SK-N-SH (cell line): ENCODE measurements around the gene PRR12. TPM values are rescaled to one million over a fixed set of nuclear protein-coding genes. Genes with fewer than 3 reads are reported as not detected.

Experiments
- CTCF ChIA-PET: fragments of 300-600, 350-600 bp; formaldehyde crosslinking; extraction: SDS; loops from one replicate; lab custom pipeline; 2021; lab: Yijun Ruan, JAX
- POLR2A ChIA-PET: fragments of 350-600 bp; sonication (Branson Sonifier 250); formaldehyde crosslinking; extraction: SDS; loops from one replicate; lab custom pipeline; 2020; ENCODE audit warnings: antibody characterized with exemption, inconsistent platforms; lab: Yijun Ruan, JAX
- DNase-seq: peaks from one replicate; pipeline ENCODE4 v3.0.0; 2012
- H2AFZ ChIP-seq: fragments of 200-600 bp; sonication (generic); 2 replicates; pipeline ENCODE4 v1.8.1; 2016; ENCODE audit warnings: antibody characterized with exemption, mild to moderate bottlenecking, low read depth
- H3F3A ChIP-seq: fragments of 200-600 bp; sonication (generic); replicated peaks from 2 replicates; pipeline ENCODE3; 2016; ENCODE audit warnings: antibody characterized with exemption, mild to moderate bottlenecking; ENCODE audit not compliant: insufficient read depth
- H3K27ac ChIP-seq, 2 experiments: fragments of 200-500 bp in 1 of 2; fragments of 200-600 bp in 1 of 2; sonication (Bioruptor generic) in 1 of 2; sonication (generic), shearing (Covaris generic) in 1 of 2; 2 replicates each; pipeline versions ENCODE4 v1.5.1 to v1.6.1; 2014 to 2016; ENCODE audit warnings: low read depth in 2 of 2, inconsistent platforms in 1 of 2, low read length in 1 of 2, mild to moderate bottlenecking in 1 of 2, mixed read lengths in 1 of 2
- H3K27me3 ChIP-seq: fragments of 200-600 bp; sonication (generic), shearing (Covaris generic); 2 replicates; pipeline ENCODE4 v1.6.1; 2016; ENCODE audit warnings: mixed run types; ENCODE audit not compliant: insufficient read depth
- H3K36me3 ChIP-seq, 2 experiments: fragments of 200-500 bp in 1 of 2; fragments of 200-600 bp in 1 of 2; sonication (Bioruptor generic) in 1 of 2; sonication (generic) in 1 of 2; replicated peaks in 1 of 2; 2 replicates each; pipeline versions ENCODE3 to v1.5.1; 2014 to 2016; ENCODE audit warnings: low read length in 1 of 2, mild to moderate bottlenecking in 1 of 2; ENCODE audit not compliant: insufficient read depth in 2 of 2, control insufficient read depth in 1 of 2
- H3K4me1 ChIP-seq, 2 experiments: fragments of 200-500 bp in 1 of 2; fragments of 200-600 bp in 1 of 2; sonication (Bioruptor generic) in 1 of 2; sonication (generic), shearing (Covaris generic) in 1 of 2; 2 replicates each; pipeline versions ENCODE4 v1.5.1 to v1.6.1; 2014 to 2016; ENCODE audit warnings: low read depth in 1 of 2, low read length in 1 of 2, mixed run types in 1 of 2; ENCODE audit not compliant: insufficient read depth in 2 of 2, control insufficient read depth in 1 of 2
- H3K4me2 ChIP-seq: fragments of 200-600 bp; sonication (generic), shearing (Covaris generic); 2 replicates; pipeline ENCODE4 v1.6.1; 2017; ENCODE audit warnings: mixed run types
- H3K4me3 ChIP-seq, 2 experiments: fragments of 200-500 bp in 1 of 2; fragments of 200-600 bp in 1 of 2; sonication (Bioruptor generic) in 1 of 2; sonication (generic), shearing (Covaris generic) in 1 of 2; 2 replicates each; pipeline versions ENCODE4 v1.5.1 to v1.8.1; 2014 to 2016; ENCODE audit warnings: low read depth in 2 of 2, inconsistent platforms in 1 of 2, low read length in 1 of 2, mild to moderate bottlenecking in 1 of 2, mixed read lengths in 1 of 2, moderate library complexity in 1 of 2
- H3K79me2 ChIP-seq: fragments of 200-600 bp; sonication (generic); 2 replicates; pipeline ENCODE4 v1.8.1; 2017; ENCODE audit warnings: mild to moderate bottlenecking; ENCODE audit not compliant: insufficient read depth
- H3K9ac ChIP-seq: fragments of 200-600 bp; sonication (generic); 2 replicates; pipeline ENCODE4 v1.6.1; 2017; ENCODE audit warnings: mixed run types
- H3K9me2 ChIP-seq: fragments of 200-600 bp; sonication (generic); 2 replicates; pipeline ENCODE4 v1.6.1; 2017; ENCODE audit warnings: mixed run types
- H3K9me3 ChIP-seq: fragments of 200-600 bp; sonication (generic); 2 replicates; pipeline ENCODE4 v1.6.1; 2017; ENCODE audit warnings: mixed run types, mild to moderate bottlenecking, moderate library complexity
- H4K20me1 ChIP-seq: fragments of 200-600 bp; sonication (generic); 2 replicates; pipeline ENCODE4 v1.6.1; 2017; ENCODE audit warnings: mild to moderate bottlenecking, mixed run types; ENCODE audit not compliant: insufficient read depth
- CHD2 ChIP-seq: fragments of 150-350 bp; IDR thresholded peaks from 2 replicates; pipeline ENCODE4 v1.6.1; 2018; ENCODE audit warnings: low read length; ENCODE audit not compliant: partially characterized antibody
- CTCF ChIP-seq: fragments of 200-600 bp; sonication (generic); IDR thresholded peaks from 2 replicates; pipeline ENCODE4 v1.6.1; 2017; ENCODE audit warnings: antibody characterized with exemption, mild to moderate bottlenecking, moderate library complexity
- ELF1 ChIP-seq: IDR thresholded peaks from 2 replicates; pipeline ENCODE4 v1.4.0; 2012
- EP300 ChIP-seq, 2 experiments: IDR thresholded peaks; 2 replicates each; pipeline versions ENCODE4 v1.4.0 to v1.6.1; 2012; ENCODE audit warnings: borderline replicate concordance in 1 of 2, low read depth in 1 of 2, low read length in 1 of 2
- EZH2phosphoT487 ChIP-seq: fragments of 200-600 bp; sonication (generic); IDR thresholded peaks from 2 replicates; pipeline ENCODE4 v1.6.1; 2017; ENCODE audit warnings: low read depth, mixed run types, mild to moderate bottlenecking, antibody characterized with exemption, moderate library complexity, borderline replicate concordance
- FOSL2 ChIP-seq: IDR thresholded peaks from 2 replicates; pipeline ENCODE4 v1.4.0; 2012; ENCODE audit warnings: low read depth, mild to moderate bottlenecking, moderate library complexity, borderline replicate concordance
- FOXJ3 ChIP-seq: sonication (generic); formaldehyde crosslinking; IDR thresholded peaks from 2 replicates; pipeline ENCODE4 v1.5.1; 2020; ENCODE audit warnings: mild to moderate bottlenecking, missing genetic modification reagents
- FOXM1 ChIP-seq: IDR thresholded peaks from 2 replicates; pipeline ENCODE4 v1.4.0; 2012; ENCODE audit warnings: low read depth, mild to moderate bottlenecking
- IRF3 ChIP-seq: fragments of 150-350 bp; IDR thresholded peaks from 2 replicates; pipeline ENCODE4 v1.6.1; 2016; ENCODE audit warnings: mild to moderate bottlenecking, low read depth, low read length
- NFIC ChIP-seq: IDR thresholded peaks from 2 replicates; pipeline ENCODE4 v1.4.0; 2012; ENCODE audit warnings: borderline replicate concordance
- PBX3 ChIP-seq: IDR thresholded peaks from 2 replicates; pipeline ENCODE4; 2012
- RAD21 ChIP-seq: IDR thresholded peaks from 2 replicates; pipeline ENCODE4 v1.6.1; 2012; ENCODE audit warnings: mild to moderate bottlenecking, low read length
- RCOR1 ChIP-seq: fragments of 150-350 bp; IDR thresholded peaks from 2 replicates; pipeline ENCODE4 v1.6.1; 2017; ENCODE audit warnings: antibody characterized with exemption, low read length
- REST ChIP-seq: IDR thresholded peaks from 2 replicates; pipeline ENCODE4 v1.6.1; 2012; ENCODE audit warnings: mild to moderate bottlenecking, low read depth, low read length, moderate library complexity
- RFX5 ChIP-seq: IDR thresholded peaks from 2 replicates; pipeline ENCODE4 v1.6.1; 2012; ENCODE audit warnings: mild to moderate bottlenecking, improper control_type of control experiment, low read length
- SMC3 ChIP-seq: IDR thresholded peaks from 2 replicates; pipeline ENCODE4 v1.6.1; 2012; ENCODE audit warnings: low read depth, low read length, improper control_type of control experiment
- TCF12 ChIP-seq: IDR thresholded peaks from 2 replicates; pipeline ENCODE4 v1.4.0; 2012
- USF2 ChIP-seq: fragments of 150-350 bp; IDR thresholded peaks from 2 replicates; pipeline ENCODE4 v1.6.1; 2017; ENCODE audit warnings: antibody characterized with exemption, low read length, low read depth, borderline replicate concordance
- WGBS: methylation state at CpG from one replicate; pipeline ENCODE4 v1.1.6; 2017; ENCODE audit warnings: low lambda C conversion rate; 5-methylcytosine and 5-hydroxymethylcytosine counted together
- polyA plus RNA-seq, 3 experiments: library from polyadenylated mRNA; depleted of rRNA; stranded (reverse); fragments of >200 nt; gene quantifications; 2 replicates each; pipeline ENCODE4 v1.2.3, GENCODE V29; 2012

Gene PRR12
- polyA plus RNA-seq, 1 of the 3 experiments (the other 2 are of a cell fraction) = 1.7 TPM

- H3F3A ChIP-seq = peaks cover 29% of the 10 kb centered on the region
- POLR2A ChIA-PET = interaction anchor here (1.0 to 1.1 kb wide), 4 partner anchors 13 to 83 kb away, joined by 3 to 7 read pairs (median 4); partner anchors contain the start of genes NOSIP and PRMT1
- no peak overlapping the region for H2AFZ ChIP-seq
- H3K27ac ChIP-seq = peak overlapping the region; percentile 75 to 95; a peak in 3 of 4 replicates
- peaks cover 0 to 12% of the 10 kb centered on the region in 2 experiments; a peak in 1 of 4 replicates for H3K4me1 ChIP-seq
- peaks cover 51% of the 10 kb centered on the region for H3K79me2 ChIP-seq
- H3K4me2 ChIP-seq = peak overlapping the region; percentile 98
- no peaks in the 10 kb centered on the region for H3K9me3 ChIP-seq
- H3K9ac ChIP-seq = peak overlapping the region; percentile 88; the same call in 1 of the 2 replicates
- H3K36me3 ChIP-seq = peaks cover 17 to 38% of the 10 kb centered on the region in 2 experiments
- H3K4me3 ChIP-seq = peak overlapping the region; percentile 79 to 90
- no peaks in the 10 kb centered on the region for H3K27me3 ChIP-seq
- H4K20me1 ChIP-seq = peaks cover 32% of the 10 kb centered on the region
- WGBS = 15% methylated on average over 16 of the region's 27 CpGs
- DNase-seq = peak; percentile 99
- TF ChIP-seq EP300 (IDR thresholded peaks at IDR 0.05; ENCODE audit: borderline replicate concordance in 1 of 2, low read depth in 1 of 2, low read length in 1 of 2) (no peak), NFIC (no peak), IRF3 (peak; percentile 50; the same call in 1 of the 2 replicates), PBX3 (no peak), CHD2 (peak; percentile 64), SMC3 (no peak), USF2 (no peak), FOXJ3 (no peak), EZH2phosphoT487 (no peak), REST (no peak), CTCF (no peak), TCF12 (no peak), ELF1 (no peak), RAD21 (no peak), FOXM1 (no peak), RCOR1 (no peak), FOSL2 (no peak), RFX5 (peak; percentile 43; the same call in 1 of the 2 replicates)
- H3K9me2 ChIP-seq = no peaks in the 10 kb centered on the region
- CTCF ChIA-PET = interaction anchor here (1.1 to 2.2 kb wide), 3 partner anchors 21 to 79 kb away, joined by 3 to 12 read pairs (median 4); no protein-coding TSS in a partner anchor
These were observed 2.5 kb downstream of the PRR12 start for GRCh38 chr19:49593233-49594113.
